Measurements from ENCODE around the gene RCE1.

Gene RCE1

GRCh38 chr11:66868726-66869566, 25.7 kb downstream of the RCE1 start:
- Histone ChIP-seq H3K36me3 (peaks cover 8% of the 10 kb centered on the region; the same call in 1 of the 2 replicates), H3K9me3 (ENCODE audit: severe bottlenecking) (no peaks in the 10 kb centered on the region), H3K27me3 (ENCODE audit: insufficient read depth, low read depth, severe bottlenecking) (no peaks in the 10 kb centered on the region), H3K27ac (peak overlapping the region; percentile 74), H3K4me3 (ENCODE audit: low read depth, low read length) (no peak overlapping the region)
- TF ChIP-seq, protein P1, sequence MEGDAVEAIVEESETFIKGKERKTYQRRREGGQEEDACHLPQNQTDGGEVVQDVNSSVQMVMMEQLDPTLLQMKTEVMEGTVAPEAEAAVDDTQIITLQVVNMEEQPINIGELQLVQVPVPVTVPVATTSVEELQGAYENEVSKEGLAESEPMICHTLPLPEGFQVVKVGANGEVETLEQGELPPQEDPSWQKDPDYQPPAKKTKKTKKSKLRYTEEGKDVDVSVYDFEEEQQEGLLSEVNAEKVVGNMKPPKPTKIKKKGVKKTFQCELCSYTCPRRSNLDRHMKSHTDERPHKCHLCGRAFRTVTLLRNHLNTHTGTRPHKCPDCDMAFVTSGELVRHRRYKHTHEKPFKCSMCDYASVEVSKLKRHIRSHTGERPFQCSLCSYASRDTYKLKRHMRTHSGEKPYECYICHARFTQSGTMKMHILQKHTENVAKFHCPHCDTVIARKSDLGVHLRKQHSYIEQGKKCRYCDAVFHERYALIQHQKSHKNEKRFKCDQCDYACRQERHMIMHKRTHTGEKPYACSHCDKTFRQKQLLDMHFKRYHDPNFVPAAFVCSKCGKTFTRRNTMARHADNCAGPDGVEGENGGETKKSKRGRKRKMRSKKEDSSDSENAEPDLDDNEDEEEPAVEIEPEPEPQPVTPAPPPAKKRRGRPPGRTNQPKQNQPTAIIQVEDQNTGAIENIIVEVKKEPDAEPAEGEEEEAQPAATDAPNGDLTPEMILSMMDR (IDR thresholded peaks at IDR 0.05; ENCODE audit: low read depth, low read length), result peak; percentile 80
- peak; percentile 94 for DNase-seq

DNA sequence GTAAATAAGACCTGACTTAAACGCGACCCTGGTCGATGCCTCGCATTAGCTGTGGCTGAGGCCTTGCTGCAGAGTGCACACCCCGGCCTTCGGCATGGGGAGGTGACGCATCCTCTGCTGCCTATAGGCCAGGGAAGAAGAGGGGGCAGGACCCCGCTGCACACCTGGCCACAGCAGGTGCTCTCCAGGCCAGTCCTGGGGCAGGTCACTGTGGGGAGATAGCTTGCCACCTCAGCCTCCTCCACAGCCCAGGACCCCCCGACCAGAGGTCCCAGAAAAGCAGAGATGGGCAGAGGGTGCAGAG, 26.3 kb downstream of the RCE1 start:
- Histone ChIP-seq H3K36me3 (peaks cover 8% of the 10 kb centered on the region; the same call in 1 of the 2 replicates), H3K27ac (peak overlapping the region; percentile 74), H3K4me3 (ENCODE audit: low read depth, low read length) (no peak overlapping the region), H3K9me3 (ENCODE audit: severe bottlenecking) (no peaks in the 10 kb centered on the region), H3K27me3 (ENCODE audit: insufficient read depth, low read depth, severe bottlenecking) (no peaks in the 10 kb centered on the region)
- TF ChIP-seq, protein P1 (IDR thresholded peaks at IDR 0.05; ENCODE audit: low read depth, low read length), result no peak
- DNase-seq, result no peak

- H3K36me3 ChIP-seq, result peaks cover 8% of the 10 kb centered on the region; the same call in 1 of the 2 replicates
- H3K27ac ChIP-seq, result no peak overlapping the region; the same call in 1 of the 2 replicates
- no peaks in the 10 kb centered on the region for H3K9me3 ChIP-seq (ENCODE audit: severe bottlenecking)
- no peaks in the 10 kb centered on the region for H3K27me3 ChIP-seq (ENCODE audit: insufficient read depth, low read depth, severe bottlenecking)
- DNase-seq, result no peak
- no peak overlapping the region for H3K4me3 ChIP-seq (ENCODE audit: low read depth, low read length)
- TF ChIP-seq, protein P1 (IDR thresholded peaks at IDR 0.05; ENCODE audit: low read depth, low read length), result no peak
These were observed 26.9 kb downstream of the RCE1 start for GRCh38 chr11:66870131-66870530.

DNA sequence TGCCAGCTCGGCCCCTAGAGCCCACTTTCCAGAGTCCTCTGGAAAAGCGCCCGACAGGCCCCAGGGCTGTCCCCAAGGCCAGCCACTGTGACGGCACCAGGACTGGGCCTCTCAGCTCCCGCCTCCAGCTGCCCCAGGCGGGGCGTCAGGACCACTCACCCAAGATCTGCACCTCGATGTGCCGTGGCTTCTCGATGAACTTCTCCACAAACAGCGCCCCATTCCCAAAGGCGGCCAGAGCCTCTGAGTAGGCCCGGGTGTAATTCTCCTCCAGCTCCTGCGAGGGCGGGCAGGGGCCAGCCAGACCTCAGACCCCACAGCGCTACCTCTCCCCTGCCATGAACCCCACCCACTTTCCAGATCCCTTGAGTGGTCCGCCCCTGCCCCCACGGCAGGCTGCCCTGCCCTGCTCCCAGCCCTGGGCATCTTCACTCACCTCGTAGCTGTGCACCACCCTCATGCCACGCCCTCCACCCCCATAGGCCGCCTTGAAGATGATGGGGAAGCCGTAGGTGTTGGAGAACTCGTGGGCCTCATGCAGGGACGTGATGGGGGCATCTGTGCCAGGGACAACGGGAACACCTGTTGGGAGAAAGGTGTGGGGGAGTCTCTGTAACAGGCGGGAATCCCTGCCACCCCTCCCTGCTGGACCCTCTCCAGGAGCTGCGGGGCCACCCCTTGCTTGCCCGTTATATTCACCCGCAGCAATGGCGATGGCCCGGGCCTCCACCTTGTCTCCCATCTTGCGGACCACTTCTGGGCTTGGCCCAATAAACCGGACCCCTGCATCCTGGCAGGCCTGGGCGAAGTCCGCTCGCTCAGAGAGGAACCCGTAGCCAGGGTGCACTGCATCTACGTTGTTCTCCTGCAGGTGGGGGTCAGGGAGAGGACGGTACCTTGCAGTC, 27.6 kb downstream of the RCE1 start:
- no peak overlapping the region for H3K4me3 ChIP-seq (ENCODE audit: low read depth, low read length)
- H3K27me3 ChIP-seq (ENCODE audit: insufficient read depth, low read depth, severe bottlenecking), result no peaks in the 10 kb centered on the region
- H3K9me3 ChIP-seq (ENCODE audit: severe bottlenecking), result no peaks in the 10 kb centered on the region
- H3K36me3 ChIP-seq, result peaks cover 6% of the 10 kb centered on the region; the same call in 1 of the 2 replicates
- TF ChIP-seq, protein P1 (IDR thresholded peaks at IDR 0.05; ENCODE audit: low read depth, low read length), result no peak
- no peak overlapping the region for H3K27ac ChIP-seq
- DNase-seq, result no peak

DNA sequence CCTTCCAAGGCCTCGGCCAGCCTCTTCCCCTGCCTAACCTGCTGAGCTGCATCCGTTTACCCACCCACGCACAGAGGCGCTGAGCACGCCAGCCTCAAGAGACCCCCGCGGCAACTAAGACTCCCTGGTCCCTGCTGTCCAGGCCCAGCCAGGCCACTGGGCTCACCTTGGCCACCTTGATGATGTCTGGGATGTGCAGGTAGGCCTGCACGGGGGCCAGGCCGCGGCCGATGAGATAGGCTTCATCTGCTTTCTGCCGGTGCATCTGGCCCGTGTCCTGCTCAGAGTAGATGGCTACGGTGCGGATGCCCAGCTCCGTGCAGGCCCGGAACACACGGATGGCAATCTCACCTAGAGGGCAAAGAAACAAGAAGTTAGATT, 28.3 kb downstream of the RCE1 start:
- TF ChIP-seq, protein P1 (IDR thresholded peaks at IDR 0.05; ENCODE audit: low read depth, low read length), result no peak
- no peak for DNase-seq
- Histone ChIP-seq H3K4me3 (ENCODE audit: low read depth, low read length) (no peak overlapping the region), H3K36me3 (peaks cover 5% of the 10 kb centered on the region; the same call in 1 of the 2 replicates), H3K27me3 (ENCODE audit: insufficient read depth, low read depth, severe bottlenecking) (no peaks in the 10 kb centered on the region), H3K27ac (no peak overlapping the region), H3K9me3 (ENCODE audit: severe bottlenecking) (no peaks in the 10 kb centered on the region)
